ENCODE data around the gene KCNMA1. TPM values are rescaled to one million over a fixed set of nuclear protein-coding genes. Genes with fewer than 3 reads are reported as not detected.

The KCNMA1 gene
- total RNA-seq, 1 donor from 2014 or later = 30.1 TPM

- Mint-ChIP-seq H3K27ac (no peak overlapping the region), H3K4me3 (no peak overlapping the region), H3K9me3 (no peaks in the 10 kb centered on the region), H3K4me1 (ENCODE audit: unreplicated experiment) (peaks cover 36% of the 10 kb centered on the region), H3K27me3 (peaks cover 47% of the 10 kb centered on the region), H3K36me3 (no peaks in the 10 kb centered on the region)
- TF ChIP-seq CTCF (conservative IDR thresholded peaks at IDR 0.05) = no peak
- no peak for DNase-seq (ENCODE audit: extremely low spot score, unreplicated experiment)
Measured at GRCh38 chr10:76973091-76974016, 664.3 kb downstream of the KCNMA1 start.

- TF ChIP-seq CTCF (conservative IDR thresholded peaks at IDR 0.05) = no peak
- Mint-ChIP-seq H3K4me1 (ENCODE audit: unreplicated experiment) (peaks cover 29% of the 10 kb centered on the region), H3K27me3 (peaks cover 44% of the 10 kb centered on the region), H3K27ac (no peak overlapping the region), H3K4me3 (no peak overlapping the region), H3K36me3 (no peaks in the 10 kb centered on the region), H3K9me3 (no peaks in the 10 kb centered on the region)
- DNase-seq (ENCODE audit: extremely low spot score, unreplicated experiment) = no peak
Measured at GRCh38 chr10:76972541-76972940, 665.1 kb downstream of the KCNMA1 start.

GRCh38 chr10:76971547-76972170 is 665.9 kb downstream of the KCNMA1 start:
- no peak for TF ChIP-seq CTCF (conservative IDR thresholded peaks at IDR 0.05)
- Mint-ChIP-seq H3K4me1 (ENCODE audit: unreplicated experiment) (peaks cover 26% of the 10 kb centered on the region), H3K27me3 (peaks cover 45% of the 10 kb centered on the region), H3K36me3 (no peaks in the 10 kb centered on the region), H3K4me3 (no peak overlapping the region), H3K27ac (no peak overlapping the region), H3K9me3 (no peaks in the 10 kb centered on the region)
- no peak for DNase-seq (ENCODE audit: extremely low spot score, unreplicated experiment)

- no peaks in the 10 kb centered on the region for H3K9me3 Mint-ChIP-seq
- H3K27me3 Mint-ChIP-seq = peaks cover 47% of the 10 kb centered on the region
- H3K27ac Mint-ChIP-seq = no peak overlapping the region
- H3K36me3 Mint-ChIP-seq = no peaks in the 10 kb centered on the region
- H3K4me3 Mint-ChIP-seq = peak overlapping the region; percentile 6
- DNase-seq (ENCODE audit: extremely low spot score, unreplicated experiment) = no peak
- H3K4me1 Mint-ChIP-seq (ENCODE audit: unreplicated experiment) = peaks cover 26% of the 10 kb centered on the region
- TF ChIP-seq CTCF (conservative IDR thresholded peaks at IDR 0.05) = no peak
Measured at GRCh38 chr10:76970711-76971519, 666.7 kb downstream of the KCNMA1 start.

GRCh38 chr10:76969366-76969948 is 668.2 kb downstream of the KCNMA1 start:
- H3K9me3 Mint-ChIP-seq = no peaks in the 10 kb centered on the region
- DNase-seq (ENCODE audit: extremely low spot score, unreplicated experiment) = no peak
- H3K27ac Mint-ChIP-seq = no peak overlapping the region
- H3K4me3 Mint-ChIP-seq = no peak overlapping the region
- H3K36me3 Mint-ChIP-seq = no peaks in the 10 kb centered on the region
- H3K27me3 Mint-ChIP-seq = peaks cover 40% of the 10 kb centered on the region
- TF ChIP-seq CTCF (conservative IDR thresholded peaks at IDR 0.05) = no peak
- H3K4me1 Mint-ChIP-seq (ENCODE audit: unreplicated experiment) = peaks cover 26% of the 10 kb centered on the region
